HG03342 (cell line): ENCODE measurements around the gene SCAI.
"Not testable (repeated sequence)": the region's sequence is repeated elsewhere in the genome, so short reads cannot be mapped to it uniquely, and the experiment has no call there.

Experiments used
- ATAC-seq: cut with Tn5 transposase; IDR thresholded peaks from one replicate; pipeline ENCODE4 v1.9.1; 2021; ENCODE audit warnings: mild to moderate bottlenecking, moderate library complexity; ENCODE audit not compliant: unreplicated experiment

SCAI gene

DNA sequence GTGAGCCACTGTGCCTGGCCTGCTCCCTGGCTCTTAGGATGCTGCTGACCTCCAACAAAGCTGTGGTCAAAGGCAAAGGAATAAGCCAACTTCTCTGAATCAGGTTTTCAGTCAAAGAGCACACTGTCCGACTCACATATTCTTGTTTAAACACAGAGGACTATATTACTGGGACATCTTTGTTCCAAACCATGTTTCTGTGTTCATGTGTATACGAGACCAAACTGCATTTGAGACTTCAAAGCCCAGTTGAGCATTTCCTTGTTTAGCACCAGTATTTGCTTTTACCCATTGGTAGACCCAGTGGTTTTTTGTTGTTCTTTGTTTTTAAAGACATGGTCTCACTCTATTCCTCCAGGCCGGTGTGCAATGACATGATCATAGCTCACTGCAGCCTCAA lies 100.2 kb downstream of the SCAI start:
- no peak for ATAC-seq

- ATAC-seq = no peak
Observed at GRCh38 chr9:125038166-125038565, 105.2 kb downstream of the SCAI start.

- no peak for ATAC-seq
Observed at GRCh38 chr9:125028041-125028440, 115.3 kb downstream of the SCAI start.

- no peak for ATAC-seq
Observed at GRCh38 chr9:125024917-125025316, 118.4 kb downstream of the SCAI start.

- no peak for ATAC-seq
Observed at GRCh38 chr9:125021069-125021468, 122.3 kb downstream of the SCAI start.

DNA sequence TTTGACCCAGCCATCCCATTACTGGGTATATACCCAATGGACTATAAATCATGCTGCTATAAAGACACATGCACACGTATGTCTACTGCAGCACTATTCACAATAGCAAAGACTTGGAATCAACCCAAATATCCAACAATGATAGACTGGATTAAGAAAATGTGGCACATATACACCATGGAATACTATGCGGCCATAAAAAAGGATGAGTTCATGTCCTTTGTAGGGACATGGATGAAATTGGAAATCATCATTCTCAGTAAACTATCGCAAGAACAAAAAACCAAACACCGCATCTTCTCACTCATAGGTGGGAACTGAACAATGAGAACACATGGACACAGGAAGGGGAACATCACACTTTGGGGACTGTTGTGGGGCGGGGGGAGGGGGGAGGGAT lies 127.7 kb downstream of the SCAI start:
- ATAC-seq = not testable (repeated sequence)

DNA sequence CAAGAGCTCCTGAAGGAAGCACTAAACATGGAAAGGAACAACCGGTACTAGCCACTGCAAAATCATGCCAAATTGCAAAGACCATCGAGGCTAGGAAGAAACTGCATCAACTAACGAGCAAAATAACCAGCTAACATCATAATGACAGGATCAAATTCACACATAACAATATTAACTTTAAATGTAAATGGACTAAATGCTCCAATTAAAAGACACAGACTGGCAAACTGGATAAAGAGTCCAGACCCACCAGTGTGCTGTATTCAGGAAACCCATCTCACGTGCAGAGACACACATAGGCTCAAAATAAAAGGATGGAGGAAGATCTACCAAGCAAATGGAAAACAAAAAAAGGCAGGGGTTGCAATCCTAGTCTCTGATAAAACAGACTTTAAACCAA lies 131.3 kb downstream of the SCAI start:
- not testable (repeated sequence) for ATAC-seq

DNA sequence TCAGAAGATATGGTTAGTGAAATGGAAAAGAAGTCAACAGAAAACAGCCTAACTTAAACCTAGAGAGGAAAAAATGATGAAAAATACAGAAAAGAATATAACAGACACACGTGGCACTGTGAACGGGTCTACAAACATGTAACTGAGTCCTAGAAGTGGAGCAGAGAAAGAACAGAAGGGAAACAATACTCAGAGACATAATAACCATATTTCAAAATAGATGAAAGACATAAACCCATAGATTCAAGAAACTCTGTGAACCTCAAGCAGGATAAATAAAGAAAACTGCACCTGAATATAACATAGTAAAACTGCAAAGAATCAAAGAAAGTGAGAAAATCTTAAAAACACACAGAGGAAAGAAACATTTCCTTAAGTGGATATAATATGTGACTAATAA lies 134.7 kb downstream of the SCAI start:
- no peak for ATAC-seq

- no peak for ATAC-seq
Observed at GRCh38 chr9:125003332-125003731, 140.0 kb downstream of the SCAI start.

- ATAC-seq = no peak
Observed at GRCh38 chr9:124983698-124984097, 159.6 kb downstream of the SCAI start.

- ATAC-seq = no peak
Observed at GRCh38 chr9:124980431-124980830, 162.9 kb downstream of the SCAI start.

GRCh38 chr9:124975131-124975530 lies 168.2 kb downstream of the SCAI start:
- ATAC-seq = no peak

- no peak for ATAC-seq
Observed at GRCh38 chr9:124973807-124974206, 169.5 kb downstream of the SCAI start.

- no peak for ATAC-seq
Observed at GRCh38 chr9:124972241-124972770, 171.0 kb downstream of the SCAI start.

GRCh38 chr9:124969401-124969800 lies 173.9 kb downstream of the SCAI start:
- ATAC-seq = no peak

GRCh38 chr9:124968238-124968637 lies 175.1 kb downstream of the SCAI start:
- no peak for ATAC-seq

GRCh38 chr9:124965775-124966568 lies 177.4 kb downstream of the SCAI start:
- ATAC-seq = not testable (repeated sequence)

GRCh38 chr9:124964604-124965003 lies 178.7 kb downstream of the SCAI start:
- no peak for ATAC-seq

GRCh38 chr9:124964056-124964455 lies 179.3 kb downstream of the SCAI start:
- ATAC-seq = no peak

- ATAC-seq = no peak
Observed at GRCh38 chr9:124960409-124960752, 182.9 kb downstream of the SCAI start.

DNA sequence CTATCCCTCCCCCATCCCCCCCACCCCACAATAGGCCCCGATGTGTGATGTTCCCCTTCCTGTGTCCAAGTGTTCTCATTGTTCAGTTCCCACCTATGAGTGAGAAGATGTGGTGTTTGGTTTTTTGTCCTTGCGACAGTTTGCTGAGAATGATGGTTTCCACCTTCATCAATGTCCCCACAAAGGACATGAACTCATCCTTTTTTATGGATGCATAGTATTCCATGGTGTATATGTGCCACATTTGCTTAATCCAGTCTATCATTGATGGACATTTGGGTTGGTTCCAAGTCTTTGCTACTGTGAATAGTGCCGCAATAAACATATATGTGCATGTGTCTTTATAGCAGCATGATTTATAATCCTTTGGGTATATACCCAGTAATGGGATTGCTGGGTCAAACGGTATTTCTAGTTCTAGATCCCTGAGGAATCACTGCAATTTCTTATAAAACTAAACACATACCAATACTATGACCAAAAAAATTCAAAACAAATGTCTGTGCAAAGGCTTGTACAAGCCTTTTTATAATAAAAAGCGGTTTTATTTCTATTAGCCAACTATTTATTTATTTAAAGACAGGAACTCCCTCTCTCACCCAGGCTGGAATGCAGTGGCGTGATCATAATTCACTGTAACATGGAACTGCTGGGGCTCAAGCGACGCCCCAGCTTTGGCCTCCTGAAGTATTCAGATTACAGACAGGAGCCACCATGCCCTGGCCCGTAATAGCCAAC lies 183.5 kb downstream of the SCAI start:
- ATAC-seq = not testable (repeated sequence)

DNA sequence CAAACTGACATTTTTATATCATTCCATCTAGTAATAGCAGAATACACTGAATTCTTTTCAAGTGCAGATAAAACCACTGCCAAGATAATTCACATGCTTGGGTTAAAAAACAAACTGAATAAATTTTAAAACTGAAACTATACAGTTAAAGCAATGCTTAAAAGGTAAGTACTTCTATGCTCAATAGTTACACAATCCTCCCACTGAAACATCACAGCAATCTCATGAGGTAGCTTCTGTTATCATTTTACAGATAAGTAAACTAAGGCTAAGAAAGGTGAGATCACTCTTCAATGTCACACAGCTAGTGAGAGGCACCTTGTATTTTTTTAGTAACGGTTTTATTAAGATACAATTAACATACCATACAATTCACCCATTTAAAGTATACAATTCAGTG lies 189.1 kb downstream of the SCAI start:
- ATAC-seq = no peak
